ENCODE data around the gene LHX4. TPM values are rescaled to one million over a fixed set of nuclear protein-coding genes. Genes with fewer than 3 reads are reported as not detected.

Gene LHX4
- polyA plus RNA-seq, 4 donors, result 0.18 to 2.9 (median 0.25) TPM

DNA sequence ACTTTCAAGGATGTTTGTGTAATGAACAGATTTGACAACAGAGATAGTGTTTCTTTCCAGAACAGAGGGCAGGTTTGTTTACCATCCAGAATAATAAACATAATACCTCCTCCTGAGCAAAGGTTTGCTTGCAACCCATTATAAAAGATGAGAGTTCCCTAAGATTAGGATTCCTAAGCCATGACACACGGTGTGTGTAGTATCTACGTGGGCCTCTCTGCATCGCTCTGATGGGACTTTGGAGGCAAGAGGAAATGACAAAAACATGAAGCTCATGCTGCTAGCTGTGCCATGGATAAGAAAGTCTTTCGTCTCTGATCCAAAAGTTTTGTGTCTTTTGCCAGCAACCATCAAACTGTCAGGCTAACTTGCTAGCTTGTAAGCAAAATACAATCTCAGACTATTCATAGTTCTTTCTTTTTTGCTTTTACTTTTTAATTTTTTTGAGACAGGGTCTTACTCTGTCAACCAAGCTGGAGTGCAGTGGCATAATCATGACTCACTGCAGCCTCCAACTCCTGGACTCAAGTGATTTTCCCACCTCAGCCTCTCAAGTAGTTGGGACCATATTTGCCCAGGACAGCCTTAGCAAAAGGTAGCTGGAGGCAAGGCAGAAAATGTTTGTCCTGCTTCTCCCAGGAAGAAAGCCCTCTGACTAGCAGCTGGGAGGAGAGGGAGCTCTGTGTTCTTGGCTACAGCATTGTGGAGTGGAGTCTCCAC, 81.1 kb downstream of the LHX4 start:
- Histone ChIP-seq H3K27ac (ENCODE audit: low read depth in 1 of 3, low read length in 2 of 3) (no peak overlapping the region), H3K4me1 (ENCODE audit: control insufficient read depth in 3 of 3, insufficient read depth in 2 of 3, low read depth in 1 of 3, low read length in 2 of 3) (peaks cover 0 to 2% (median 0%) of the 10 kb centered on the region in 3 donors), H3K36me3 (ENCODE audit: control insufficient read depth in 3 of 3, insufficient read depth in 2 of 3, low read depth in 1 of 3, low read length in 3 of 3) (peaks cover 0 to 3% (median 3%) of the 10 kb centered on the region in 3 donors), H3K9me3 (ENCODE audit: control insufficient read depth in 2 of 2, insufficient read depth in 1 of 2, low read depth in 1 of 2, low read length in 1 of 2) (no peaks in the 10 kb centered on the region), H3K27me3 (ENCODE audit: control insufficient read depth in 3 of 3, insufficient read depth in 3 of 3, low read length in 3 of 3) (no peaks in the 10 kb centered on the region), H3K4me3 (ENCODE audit: low read depth in 1 of 3, low read length in 3 of 3) (no peak overlapping the region)
- FAIRE-seq (no peak), DNase-seq (peak; percentile 17 to 35)
- WGBS, 3 donors, result 65 to 76% (median 74%) methylated on average over 4 of the region's 4 CpGs

DNA sequence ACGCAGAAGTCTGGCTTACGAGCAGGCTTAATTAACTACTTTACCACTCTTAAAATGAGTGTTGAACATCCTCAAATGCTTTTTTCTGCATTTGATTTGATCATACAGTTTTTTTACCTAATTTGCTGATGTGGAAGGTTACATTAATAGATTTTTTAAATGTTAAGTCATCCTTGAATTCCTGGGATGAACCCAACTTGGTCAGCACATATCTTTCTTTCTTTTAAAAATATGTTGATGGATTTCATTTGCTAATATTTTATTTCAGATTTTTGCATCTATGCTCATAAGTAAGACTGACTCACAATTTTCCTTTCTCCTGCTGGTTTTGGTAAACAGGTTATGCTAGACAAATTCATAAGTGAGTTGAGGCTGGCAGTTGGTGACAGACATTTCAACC, 82.9 kb downstream of the LHX4 start:
- FAIRE-seq (no peak), DNase-seq (no peak)
- Histone ChIP-seq H3K27me3 (ENCODE audit: control insufficient read depth in 3 of 3, insufficient read depth in 3 of 3, low read length in 3 of 3) (no peaks in the 10 kb centered on the region), H3K4me1 (ENCODE audit: control insufficient read depth in 3 of 3, insufficient read depth in 2 of 3, low read depth in 1 of 3, low read length in 2 of 3) (peaks cover 0 to 2% (median 0%) of the 10 kb centered on the region in 3 donors), H3K9me3 (ENCODE audit: control insufficient read depth in 2 of 2, insufficient read depth in 1 of 2, low read depth in 1 of 2, low read length in 1 of 2) (no peaks in the 10 kb centered on the region), H3K36me3 (ENCODE audit: control insufficient read depth in 3 of 3, insufficient read depth in 2 of 3, low read depth in 1 of 3, low read length in 3 of 3) (peaks cover 0 to 3% (median 3%) of the 10 kb centered on the region in 3 donors), H3K27ac (ENCODE audit: low read depth in 1 of 3, low read length in 2 of 3) (no peak overlapping the region), H3K4me3 (ENCODE audit: low read depth in 1 of 3, low read length in 3 of 3) (no peak overlapping the region)
- whole genome bisulfite sequencing, 3 donors, result 96 to 97% (median 96%) methylated on average over 2 of the region's 2 CpGs

DNA sequence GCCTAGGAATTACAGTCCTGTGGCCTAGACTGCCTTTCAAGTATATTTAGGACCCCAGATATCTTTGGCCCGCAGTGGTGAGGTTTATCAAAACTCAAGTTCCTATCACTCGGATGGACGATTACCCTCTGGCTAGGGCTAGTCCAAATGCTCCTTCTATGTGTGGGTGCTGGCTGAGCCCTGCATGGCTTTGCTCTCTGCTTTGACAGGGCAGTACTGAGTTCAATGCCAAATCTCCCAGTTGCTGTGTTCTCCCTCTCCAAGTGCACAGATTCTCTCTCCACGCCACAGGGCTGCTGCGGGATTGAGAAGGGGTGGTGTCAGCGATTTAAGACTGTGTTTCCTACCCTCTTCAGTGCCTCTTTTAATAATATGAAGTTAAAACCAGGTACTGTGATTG, 97.0 kb downstream of the LHX4 start:
- DNase-seq, result no peak
- no peak overlapping the region for H3K4me3 ChIP-seq (ENCODE audit: low read depth in 1 of 3, low read length in 3 of 3)
- FAIRE-seq, result no peak
- WGBS, 3 donors, result 98 to 100% (median 99%) methylated on average over 6 of the region's 6 CpGs
- H3K9me3 ChIP-seq (ENCODE audit: control insufficient read depth in 2 of 2, insufficient read depth in 1 of 2, low read depth in 1 of 2, low read length in 1 of 2), result peaks cover 0 to 9% of the 10 kb centered on the region in 2 donors
- no peak overlapping the region for H3K27ac ChIP-seq (ENCODE audit: low read depth in 1 of 3, low read length in 2 of 3)
- no peaks in the 10 kb centered on the region for H3K4me1 ChIP-seq (ENCODE audit: control insufficient read depth in 3 of 3, insufficient read depth in 2 of 3, low read depth in 1 of 3, low read length in 2 of 3)
- peaks cover 0 to 13% (median 0%) of the 10 kb centered on the region in 3 donors for H3K36me3 ChIP-seq (ENCODE audit: control insufficient read depth in 3 of 3, insufficient read depth in 2 of 3, low read depth in 1 of 3, low read length in 3 of 3)
- no peaks in the 10 kb centered on the region for H3K27me3 ChIP-seq (ENCODE audit: control insufficient read depth in 3 of 3, insufficient read depth in 3 of 3, low read length in 3 of 3)

Other genes starting within 250 kb of the LHX4 start
- gene QSOX1, start 75.4 kb upstream of the LHX4 start, polyA plus RNA-seq, result 100 to 1,000 TPM in 1 of 4 donors, 10 to 100 TPM in 3; 18.1 to 115 (median 42.9) TPM

All from small intestine (tissue), 7 donors.